Sigmoid colon (tissue), 7 donors: ENCODE results near the gene MAST4. TPM values are rescaled to one million over a fixed set of nuclear protein-coding genes. Genes with fewer than 3 reads are reported as not detected.

Source experiments
- DNase-seq: peaks from one replicate; pipeline ENCODE4 v3.0.0-alpha.2; 2019
- H3K27ac ChIP-seq, 4 donors: fragments of 200-600 bp; sonication (generic); one replicate each; pipeline ENCODE4 v1.5.1; 2016 to 2019; ENCODE audit warnings: mild to moderate bottlenecking in 1 of 4
- H3K27me3 ChIP-seq, 3 donors: fragments of 200-600 bp; sonication (generic); one replicate each; pipeline ENCODE4 v1.5.1; 2019; ENCODE audit warnings: mild to moderate bottlenecking in 1 of 3
- H3K36me3 ChIP-seq, 4 donors: fragments of 200-600 bp; sonication (generic); one replicate each; pipeline ENCODE4 v1.5.1; 2016 to 2019
- H3K4me1 ChIP-seq, 4 donors: fragments of 200-600 bp; sonication (generic); one replicate each; pipeline ENCODE4 v1.5.1; 2017 to 2019
- H3K4me3 ChIP-seq, 4 donors: fragments of 200-600 bp; sonication (generic); one replicate each; pipeline ENCODE4 v1.5.1; 2017 to 2019; ENCODE audit warnings: mild to moderate bottlenecking in 2 of 4, moderate library complexity in 1 of 4
- H3K9me3 ChIP-seq, 4 donors: fragments of 200-600 bp in 3 of 4; sonication (generic) in 3 of 4; one replicate each; pipeline versions ENCODE4 v1.5.1 to v1.6.1; 2013 to 2019
- EP300 ChIP-seq, 4 donors: sonication (generic); formaldehyde crosslinking; IDR thresholded peaks; one replicate each; pipeline ENCODE4 v1.6.1; 2017; ENCODE audit warnings: antibody characterized with exemption in 4 of 4
- POLR2A ChIP-seq, 2 donors: fragments of 450-650 bp; IDR thresholded peaks; one replicate each; pipeline ENCODE4 v1.6.1; 2016; ENCODE audit warnings: antibody characterized with exemption in 2 of 2, mild to moderate bottlenecking in 2 of 2, moderate library complexity in 2 of 2
- POLR2AphosphoS5 ChIP-seq, 4 donors: sonication (generic); formaldehyde crosslinking; IDR thresholded peaks; one replicate each; pipeline ENCODE4 v1.6.1; 2017; ENCODE audit warnings: antibody characterized with exemption in 4 of 4
- WGBS, 2 donors: extraction: QIAGEN DNeasy Blood & Tissue Kit; methylation state at CpG; one replicate each; pipeline ENCODE4 v1.1.7; 2013; 5-methylcytosine and 5-hydroxymethylcytosine counted together
- intact Hi-C: fragments of 100-400 bp; cut with DNase I; formaldehyde crosslinking; loops from one replicate; pipeline ENCODE4 v1.15.1; 2023
- polyA plus RNA-seq, 3 donors: library from polyadenylated mRNA; stranded (reverse); fragments of 200-250 nt; gene quantifications; one replicate each; pipeline ENCODE4 v1.2.3, GENCODE V29; 2013
- total RNA-seq, 4 donors: library from RNA; depleted of rRNA; stranded (reverse); fragments of >200 nt; gene quantifications; one replicate each; pipeline ENCODE4 v1.1.0, GENCODE V29; 2016
- TF ChIP-seq, protein P1 (sequence below), 4 experiments: fragments of 450-650 bp in 3 of 4; fragments of 200-600 bp in 1 of 4; IDR thresholded peaks; one replicate each; pipeline ENCODE4 v1.5.1; 2016 to 2019; ENCODE audit warnings: antibody characterized with exemption in 4 of 4, mild to moderate bottlenecking in 3 of 4, moderate library complexity in 2 of 4
- donor health status: healthy with polysubstance abuse.
- donor health status: Bipolar disorder and iron deficiency.
- donor health status: healthy.

MAST4 gene
- total and polyA plus RNA-seq, 7 donors: 1.6 to 30.7 (median 15.7) TPM

DNA sequence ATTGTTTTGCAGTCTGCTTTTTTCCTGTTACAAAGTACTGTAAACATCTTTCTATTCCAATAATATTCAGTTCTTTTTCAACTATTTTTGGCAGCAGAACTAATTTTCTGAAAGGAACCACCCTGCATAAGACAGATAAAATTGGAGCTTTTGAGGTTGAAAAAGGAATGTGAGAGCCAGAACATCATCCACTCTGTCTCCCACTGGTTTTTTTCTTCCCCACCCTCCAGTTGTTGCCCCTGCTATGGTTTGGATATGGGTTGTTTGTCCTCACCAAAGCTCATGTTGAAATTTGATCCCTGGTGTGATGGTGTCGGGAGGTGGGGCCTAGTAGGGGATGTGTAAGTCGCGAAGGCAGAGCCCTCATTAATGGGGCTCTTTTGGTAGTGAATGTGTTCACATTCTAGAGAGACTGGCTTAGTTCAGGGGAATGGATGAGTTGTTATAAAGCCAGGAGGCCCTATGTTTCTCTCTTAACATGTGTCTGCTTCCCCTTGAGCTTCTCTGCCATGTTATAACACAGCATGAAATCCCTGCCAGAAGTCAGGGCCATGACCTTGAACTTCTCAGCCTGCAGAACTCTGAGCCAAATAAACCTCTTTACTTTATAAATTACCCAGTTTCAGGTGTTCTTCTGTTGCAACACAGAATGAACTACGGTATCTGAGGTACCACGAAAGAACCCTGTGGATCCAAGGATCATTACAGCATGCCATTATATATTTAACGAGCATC, 34.8 kb upstream of the MAST4 start:
- TF ChIP-seq POLR2AphosphoS5 (IDR thresholded peaks at IDR 0.05): no peak
- TF ChIP-seq POLR2A (IDR thresholded peaks at IDR 0.05): no peak
- TF ChIP-seq, protein P1, sequence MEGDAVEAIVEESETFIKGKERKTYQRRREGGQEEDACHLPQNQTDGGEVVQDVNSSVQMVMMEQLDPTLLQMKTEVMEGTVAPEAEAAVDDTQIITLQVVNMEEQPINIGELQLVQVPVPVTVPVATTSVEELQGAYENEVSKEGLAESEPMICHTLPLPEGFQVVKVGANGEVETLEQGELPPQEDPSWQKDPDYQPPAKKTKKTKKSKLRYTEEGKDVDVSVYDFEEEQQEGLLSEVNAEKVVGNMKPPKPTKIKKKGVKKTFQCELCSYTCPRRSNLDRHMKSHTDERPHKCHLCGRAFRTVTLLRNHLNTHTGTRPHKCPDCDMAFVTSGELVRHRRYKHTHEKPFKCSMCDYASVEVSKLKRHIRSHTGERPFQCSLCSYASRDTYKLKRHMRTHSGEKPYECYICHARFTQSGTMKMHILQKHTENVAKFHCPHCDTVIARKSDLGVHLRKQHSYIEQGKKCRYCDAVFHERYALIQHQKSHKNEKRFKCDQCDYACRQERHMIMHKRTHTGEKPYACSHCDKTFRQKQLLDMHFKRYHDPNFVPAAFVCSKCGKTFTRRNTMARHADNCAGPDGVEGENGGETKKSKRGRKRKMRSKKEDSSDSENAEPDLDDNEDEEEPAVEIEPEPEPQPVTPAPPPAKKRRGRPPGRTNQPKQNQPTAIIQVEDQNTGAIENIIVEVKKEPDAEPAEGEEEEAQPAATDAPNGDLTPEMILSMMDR (IDR thresholded peaks at IDR 0.05): no peak
- no peak for TF ChIP-seq EP300 (IDR thresholded peaks at IDR 0.05)
- Histone ChIP-seq H3K27me3 (no peaks in the 10 kb centered on the region), H3K4me1 (no peaks in the 10 kb centered on the region), H3K4me3 (no peak overlapping the region), H3K27ac (no peak overlapping the region), H3K9me3 (no peaks in the 10 kb centered on the region), H3K36me3 (no peaks in the 10 kb centered on the region)
- 82 to 85% methylated on average over 6 of the region's 6 CpGs for WGBS, 2 donors
- intact Hi-C loops: no loop called here
- no peak for DNase-seq

DNA sequence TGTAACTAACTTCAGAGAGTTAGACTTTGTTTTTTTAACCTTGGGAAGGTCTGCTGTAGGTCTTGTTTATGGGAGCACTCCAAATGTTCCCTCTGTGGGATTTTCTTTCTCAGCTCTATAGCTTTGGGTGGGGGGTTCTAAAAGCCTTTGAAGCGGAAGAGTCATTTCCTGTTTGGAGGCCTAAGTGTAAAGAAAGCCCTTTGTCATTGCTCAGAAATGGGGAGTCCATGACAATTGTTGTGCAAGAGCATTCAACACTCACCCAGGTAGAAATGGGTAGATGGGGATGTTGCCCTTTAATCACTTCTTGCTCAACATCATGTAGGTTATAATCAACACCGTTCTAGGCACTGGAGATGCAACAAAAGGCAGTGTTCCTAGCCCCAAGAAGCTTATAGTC, 30.3 kb upstream of the MAST4 start:
- H3K36me3 ChIP-seq: no peaks in the 10 kb centered on the region
- intact Hi-C loops: no loop called here
- H3K27ac ChIP-seq: no peak overlapping the region
- TF ChIP-seq POLR2A (IDR thresholded peaks at IDR 0.05) (no peak), POLR2AphosphoS5 (IDR thresholded peaks at IDR 0.05) (no peak), EP300 (IDR thresholded peaks at IDR 0.05) (no peak)
- TF ChIP-seq, protein P1 (IDR thresholded peaks at IDR 0.05): no peak
- 78 to 86% methylated on average over 2 of the region's 2 CpGs for WGBS, 2 donors
- no peaks in the 10 kb centered on the region for H3K27me3 ChIP-seq
- no peak for DNase-seq
- H3K9me3 ChIP-seq: no peaks in the 10 kb centered on the region
- H3K4me1 ChIP-seq: no peaks in the 10 kb centered on the region
- no peak overlapping the region for H3K4me3 ChIP-seq

DNA sequence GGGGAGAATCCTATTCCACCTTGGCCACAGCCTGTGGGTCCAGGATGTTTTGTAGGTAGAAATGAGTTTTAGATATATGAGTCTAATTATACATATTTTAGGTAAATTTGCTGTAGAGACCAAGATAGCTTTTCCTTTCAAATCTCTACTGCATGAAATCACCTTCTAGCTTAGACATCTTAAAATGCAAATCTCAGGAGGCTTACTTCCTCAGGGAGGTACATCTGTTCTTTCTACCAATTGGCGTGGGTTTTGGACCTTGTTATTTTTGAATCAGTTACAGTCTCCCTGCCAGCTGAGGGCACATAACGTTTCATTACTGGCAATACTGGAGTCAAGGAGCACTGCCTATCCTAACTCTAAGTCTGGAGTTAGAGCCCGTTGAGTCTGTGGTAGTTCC, 28.7 kb upstream of the MAST4 start:
- Histone ChIP-seq H3K9me3 (no peaks in the 10 kb centered on the region), H3K36me3 (no peaks in the 10 kb centered on the region), H3K27me3 (no peaks in the 10 kb centered on the region), H3K4me3 (no peak overlapping the region), H3K27ac (no peak overlapping the region), H3K4me1 (no peaks in the 10 kb centered on the region)
- intact Hi-C loops: no loop called here
- 76 to 86% methylated on average over 3 of the region's 3 CpGs for WGBS, 2 donors
- TF ChIP-seq POLR2AphosphoS5 (IDR thresholded peaks at IDR 0.05) (no peak), EP300 (IDR thresholded peaks at IDR 0.05) (no peak), POLR2A (IDR thresholded peaks at IDR 0.05) (no peak)
- TF ChIP-seq, protein P1 (IDR thresholded peaks at IDR 0.05): no peak
- DNase-seq: no peak

- Histone ChIP-seq H3K4me3 (no peak overlapping the region), H3K9me3 (no peaks in the 10 kb centered on the region), H3K36me3 (no peaks in the 10 kb centered on the region), H3K4me1 (no peaks in the 10 kb centered on the region), H3K27ac (no peak overlapping the region), H3K27me3 (no peaks in the 10 kb centered on the region)
- DNase-seq: no peak
- intact Hi-C loops: no loop called here
- no peak for TF ChIP-seq EP300 (IDR thresholded peaks at IDR 0.05)
- TF ChIP-seq, protein P1 (IDR thresholded peaks at IDR 0.05): no peak
- no peak for TF ChIP-seq POLR2A (IDR thresholded peaks at IDR 0.05)
- no peak for TF ChIP-seq POLR2AphosphoS5 (IDR thresholded peaks at IDR 0.05)
- WGBS, 2 donors: 17 to 55% methylated on average over 1 of the region's 1 CpG
These were observed 26.0 kb upstream of the MAST4 start for GRCh38 chr5:66570201-66570600.

GRCh38 chr5:66573733-66574132, 22.5 kb upstream of the MAST4 start:
- TF ChIP-seq POLR2AphosphoS5 (IDR thresholded peaks at IDR 0.05): no peak
- no peak for TF ChIP-seq POLR2A (IDR thresholded peaks at IDR 0.05)
- no peak for TF ChIP-seq EP300 (IDR thresholded peaks at IDR 0.05)
- TF ChIP-seq, protein P1 (IDR thresholded peaks at IDR 0.05): no peak
- H3K4me1 ChIP-seq: no peaks in the 10 kb centered on the region
- H3K4me3 ChIP-seq: no peak overlapping the region
- WGBS, 2 donors: 32 to 51% methylated on average over 2 of the region's 2 CpGs
- no peak for DNase-seq
- H3K27me3 ChIP-seq: no peaks in the 10 kb centered on the region
- intact Hi-C loops: no loop called here
- H3K27ac ChIP-seq: no peak overlapping the region
- H3K36me3 ChIP-seq: no peaks in the 10 kb centered on the region
- H3K9me3 ChIP-seq: no peaks in the 10 kb centered on the region
